NCI-H446 (cell line): ENCODE results near the gene TAF1C.
A peak's percentile ranks its signal among the peaks of the same experiment; 100 is the strongest.

Source experiments
- DNase-seq, 2 experiments: peaks; one replicate each; lab custom pipeline; 2025; lab: John Stamatoyannopoulos, UW

Gene TAF1C

GRCh38 chr16:84159800-84160199 is 27.1 kb downstream of the TAF1C start:
- DNase-seq: no peak

- DNase-seq: no peak
Measured at GRCh38 chr16:84159007-84159406, 27.9 kb downstream of the TAF1C start.

GRCh38 chr16:84156342-84156784 is 30.5 kb downstream of the TAF1C start:
- no peak for DNase-seq

DNA sequence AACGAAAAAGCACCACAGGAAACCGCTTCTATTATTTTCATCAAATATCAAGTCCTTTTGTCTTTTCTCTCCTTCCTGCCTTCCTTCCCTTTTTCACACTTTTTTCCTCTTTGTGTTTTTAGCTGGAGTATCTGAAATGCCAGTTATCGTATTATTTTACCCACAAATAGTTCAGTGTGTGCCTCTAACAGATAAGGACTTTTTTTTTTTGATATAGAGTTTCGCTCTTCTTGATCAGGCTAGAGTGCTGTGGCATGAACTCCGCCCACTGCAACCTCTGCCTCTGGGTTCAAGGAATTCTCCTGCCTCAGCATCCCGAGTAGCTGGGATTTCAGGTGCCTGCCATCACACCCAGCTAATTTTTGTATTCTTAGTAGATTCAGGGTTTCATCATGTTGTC is 31.1 kb downstream of the TAF1C start:
- no peak for DNase-seq

DNA sequence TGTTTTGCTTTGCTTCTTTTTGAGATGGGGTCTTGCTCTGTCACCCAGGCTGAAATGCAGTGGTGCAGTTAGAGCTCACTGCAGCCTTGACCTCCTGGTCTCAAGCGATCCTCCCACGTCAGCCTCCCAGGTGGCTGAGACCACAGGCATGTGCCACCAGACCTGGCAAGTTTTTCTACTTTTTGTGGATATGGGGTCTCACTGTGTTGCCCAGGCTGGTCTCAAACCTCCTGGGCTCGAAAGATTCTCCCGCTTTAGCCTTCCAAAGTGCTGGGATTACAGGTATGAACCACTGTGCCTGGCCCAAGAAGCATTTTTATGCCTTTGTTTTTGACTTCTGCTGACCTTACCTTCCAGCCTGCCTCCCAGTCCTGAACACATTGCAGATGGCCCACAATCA is 31.6 kb downstream of the TAF1C start:
- DNase-seq: no peak

- no peak for DNase-seq
Measured at GRCh38 chr16:84153660-84154214, 33.1 kb downstream of the TAF1C start.

- no peak for DNase-seq
Measured at GRCh38 chr16:84150926-84151325, 35.9 kb downstream of the TAF1C start.

DNA sequence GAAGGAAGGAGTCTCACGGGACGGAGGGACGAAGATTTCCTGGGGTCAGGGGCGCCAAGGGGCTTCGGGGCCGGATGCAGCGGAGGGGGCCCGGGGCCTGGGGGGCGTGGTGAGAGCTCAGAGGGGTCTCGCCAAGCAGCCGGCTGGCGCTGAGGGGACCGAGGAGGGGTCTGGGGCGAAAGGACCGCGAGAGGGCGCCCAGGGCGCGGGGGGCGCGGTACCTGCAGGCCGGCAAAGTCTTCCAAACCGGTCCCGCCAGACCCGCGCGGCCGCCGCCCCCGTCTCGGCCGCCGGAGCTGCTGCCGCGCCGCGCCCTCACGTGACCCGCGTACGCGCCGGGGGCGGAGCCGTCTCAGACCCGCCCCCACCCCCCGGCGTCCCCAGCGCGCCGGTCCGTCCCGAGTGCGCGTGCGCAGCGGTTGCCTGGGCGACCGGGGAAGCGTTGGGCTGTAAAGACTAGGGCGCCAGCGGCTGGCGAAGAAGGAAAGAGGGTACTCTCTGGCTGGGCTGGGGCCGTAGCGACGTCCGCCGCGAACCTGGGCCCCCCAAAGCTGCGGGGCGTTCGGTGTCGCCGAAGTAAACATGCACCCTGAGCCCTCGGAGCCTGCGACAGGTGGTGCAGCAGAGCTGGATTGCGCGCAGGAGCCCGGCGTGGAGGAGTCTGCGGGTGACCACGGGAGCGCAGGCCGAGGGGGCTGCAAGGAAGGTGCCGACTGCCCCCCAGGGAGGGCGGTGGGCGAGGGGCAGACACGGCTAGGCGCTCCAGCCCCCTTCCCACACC is 41.8 kb downstream of the TAF1C start, which contains the start of the genes DNAAF1 and HSDL1:
Gene DNAAF1, plus strand, starts transcription at position 450 of the 781 bp plus-strand sequence. Its CDS starts 133 bp downstream, at position 583.
Gene HSDL1, minus strand, starts transcription at position 319 of the 781 bp plus-strand sequence. CDS start 13,856 bp downstream, outside the sequence.
- peak; percentile 29 to 83 for DNase-seq

GRCh38 chr16:84144209-84144858 is 42.5 kb downstream of the TAF1C start:
- no peak for DNase-seq

DNA sequence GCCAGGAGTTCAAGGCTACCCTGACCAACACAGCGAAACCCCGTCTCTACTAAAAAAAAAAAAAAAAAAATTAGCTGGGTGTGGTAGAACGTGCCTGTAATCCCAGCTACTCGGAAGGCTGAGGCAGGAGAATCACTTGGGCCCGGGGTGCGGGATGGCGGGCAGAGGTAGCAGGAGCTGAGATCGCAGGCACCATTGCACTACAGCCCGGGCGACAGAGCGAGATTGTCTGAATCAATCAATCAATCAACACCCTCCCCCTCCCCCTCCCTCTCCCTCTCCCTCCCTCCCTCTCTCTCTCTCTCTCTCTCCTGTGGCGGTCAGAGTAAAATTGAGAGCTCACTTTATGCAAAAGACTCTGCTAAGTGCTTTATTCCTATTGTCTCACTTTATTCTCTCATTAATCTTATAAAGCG is 43.1 kb downstream of the TAF1C start:
- DNase-seq: no peak

- no peak for DNase-seq
Measured at GRCh38 chr16:84143081-84143480, 43.8 kb downstream of the TAF1C start.

DNA sequence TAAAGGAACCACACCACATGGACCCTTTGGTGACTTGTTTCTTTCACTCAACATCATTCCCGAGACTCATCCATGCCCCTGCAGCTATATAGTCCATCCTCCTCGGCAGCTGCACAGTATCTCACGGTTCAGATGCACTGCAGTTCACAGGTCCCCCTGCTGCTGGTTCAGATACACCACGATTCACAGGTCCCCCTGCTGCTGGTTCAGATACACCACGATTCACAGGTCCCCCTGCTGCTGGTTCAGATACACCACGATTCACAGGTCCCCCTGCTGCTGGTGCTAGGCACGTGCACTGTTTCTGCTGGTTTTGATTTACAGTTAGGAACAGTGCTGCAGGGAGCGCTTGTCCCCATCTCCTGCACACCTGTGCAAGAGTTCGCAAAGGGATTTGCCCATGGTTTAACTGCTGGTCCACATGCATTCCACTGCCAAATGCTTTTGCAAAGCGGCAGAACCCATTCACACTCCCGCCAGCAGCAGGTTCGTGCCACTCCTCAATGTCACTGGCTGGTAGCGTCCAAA is 45.6 kb downstream of the TAF1C start:
- no peak for DNase-seq

GRCh38 chr16:84139628-84140258 is 47.1 kb downstream of the TAF1C start:
- DNase-seq: no peak

GRCh38 chr16:84138824-84139627 is 47.8 kb downstream of the TAF1C start:
- no peak for DNase-seq

DNA sequence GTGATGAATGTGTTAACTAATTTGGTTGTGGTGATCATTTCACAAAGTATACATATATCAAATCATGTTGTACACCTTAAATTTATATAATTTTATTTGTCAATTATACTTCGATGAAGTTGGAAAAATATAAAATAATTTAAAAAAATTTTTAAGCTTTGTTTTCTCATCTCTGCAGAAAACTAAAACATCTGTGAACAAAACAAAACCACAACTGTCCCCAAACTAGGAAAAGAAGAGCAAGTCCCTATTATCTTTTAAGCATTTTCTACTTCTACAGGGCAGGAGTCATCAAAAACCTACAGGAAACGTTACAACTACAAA is 48.4 kb downstream of the TAF1C start:
- DNase-seq: no peak

DNA sequence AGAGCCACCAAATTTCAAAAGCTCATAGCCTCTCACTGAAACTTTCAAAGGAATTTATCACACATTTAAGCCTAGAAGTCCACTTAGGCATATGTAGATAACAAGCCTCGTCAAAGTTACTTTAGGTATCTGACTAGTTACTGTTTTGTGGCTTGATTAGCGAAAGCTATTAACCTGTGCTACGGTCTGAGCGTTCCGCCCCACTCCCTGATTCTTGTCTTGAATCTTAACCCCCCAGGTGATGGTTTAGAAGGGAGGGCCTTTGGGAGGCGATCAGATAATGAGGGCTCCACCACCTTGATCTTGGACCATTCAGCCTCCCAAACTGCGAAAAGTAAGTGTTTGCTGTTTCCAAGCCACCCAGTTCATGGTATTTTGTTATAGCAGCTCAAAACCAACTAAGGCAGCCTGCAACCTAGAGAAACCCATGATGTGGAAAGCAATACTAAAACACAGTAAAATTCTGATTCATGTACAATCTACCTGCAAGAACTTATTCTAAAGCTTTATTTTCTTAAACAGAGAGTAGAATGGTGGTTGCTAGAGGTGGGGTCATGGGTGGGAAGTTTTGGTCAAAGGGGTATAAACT is 49.0 kb downstream of the TAF1C start:
- DNase-seq: no peak

- no peak for DNase-seq
Measured at GRCh38 chr16:84137287-84137686, 49.6 kb downstream of the TAF1C start.

DNA sequence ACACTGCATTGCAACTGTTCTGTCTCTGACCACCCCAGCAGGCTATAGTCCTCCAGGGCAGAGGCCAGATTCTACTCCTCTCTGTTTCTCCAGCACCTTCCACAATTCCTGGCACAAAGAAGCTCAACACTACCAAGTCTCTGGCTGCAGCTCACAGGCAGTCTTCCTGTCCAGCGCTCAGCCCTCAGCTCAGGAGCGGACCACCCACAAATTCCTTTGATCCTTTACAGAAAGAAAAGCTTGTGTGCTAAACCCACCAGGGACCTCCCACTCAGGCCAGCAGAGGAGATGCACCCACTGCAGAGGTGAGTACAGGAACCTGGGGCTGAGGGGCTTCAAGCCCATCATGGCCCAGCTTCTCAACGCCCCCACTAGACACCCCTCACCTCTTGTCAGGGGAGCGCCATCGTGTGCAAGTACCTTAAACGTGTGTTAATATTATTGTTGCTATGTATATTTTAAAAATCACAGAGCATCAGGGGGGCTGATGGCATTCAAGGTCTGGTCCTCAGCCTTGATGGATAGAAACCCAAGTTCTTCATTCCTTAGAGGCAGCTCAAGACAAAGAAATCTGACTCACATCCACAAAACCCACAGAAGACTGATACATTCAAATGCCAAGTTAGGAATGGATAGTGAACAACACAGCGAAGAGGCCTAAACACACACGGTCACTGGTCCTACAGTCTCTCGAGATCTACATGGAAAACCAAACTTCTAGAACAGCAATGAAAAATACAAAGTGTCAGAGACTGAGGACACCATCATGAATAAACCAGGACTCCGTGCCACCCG is 50.3 kb downstream of the TAF1C start:
- no peak for DNase-seq

DNA sequence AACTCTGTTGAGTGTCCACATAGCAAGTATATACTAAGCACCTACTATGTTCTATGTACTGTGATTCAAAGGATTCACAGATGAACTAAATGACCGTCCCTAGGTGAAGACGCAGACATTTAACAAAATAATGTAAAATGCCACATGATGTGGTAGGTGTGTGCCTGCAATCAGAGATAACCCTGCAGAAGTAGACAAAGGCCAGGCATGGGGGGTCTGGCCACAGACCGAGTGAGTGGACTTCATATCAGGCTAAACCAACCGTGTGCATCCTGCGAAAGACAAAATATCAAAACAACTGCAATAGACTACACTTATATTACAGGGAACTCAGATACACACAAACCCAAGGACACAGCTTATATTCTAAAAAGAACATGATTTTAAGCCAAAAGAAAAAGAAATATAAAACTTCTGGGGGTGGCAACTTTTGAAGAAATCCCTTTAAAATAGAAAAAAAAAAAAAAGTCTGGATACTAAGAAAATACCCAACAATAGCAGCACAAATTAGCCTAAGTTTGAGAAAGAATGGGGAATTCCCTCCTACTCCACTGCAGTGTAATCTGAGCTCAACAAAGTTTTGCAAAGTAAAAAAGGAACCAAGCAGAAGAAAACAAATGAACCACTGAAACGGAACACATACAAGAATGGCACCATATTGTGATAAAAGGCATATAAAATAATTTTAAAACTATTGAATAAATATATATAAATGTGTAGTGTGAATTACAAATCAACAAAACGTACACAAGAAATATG is 54.2 kb downstream of the TAF1C start:
- DNase-seq: no peak

GRCh38 chr16:84131117-84131516 is 55.7 kb downstream of the TAF1C start:
- DNase-seq: no peak
